AG10803 (cell line): ENCODE measurements around the gene IMPA2.
A peak's percentile ranks its signal among the peaks of the same experiment; 100 is the strongest.

ENCODE experiments used
- DNase-seq: peaks from one replicate; pipeline ENCODE4 v3.0.0; 2010; ENCODE audit warnings: low read depth
- H3K4me3 ChIP-seq: 2 replicates; pipeline ENCODE4 v1.5.1; 2011; ENCODE audit warnings: mild to moderate bottlenecking, low read length, control low read depth
- TF ChIP-seq, protein P1 (sequence below): conservative IDR thresholded peaks from 2 replicates; pipeline ENCODE4 v1.5.1; 2011; ENCODE audit warnings: mild to moderate bottlenecking, low read length, control low read depth, inconsistent platforms

The IMPA2 gene

DNA sequence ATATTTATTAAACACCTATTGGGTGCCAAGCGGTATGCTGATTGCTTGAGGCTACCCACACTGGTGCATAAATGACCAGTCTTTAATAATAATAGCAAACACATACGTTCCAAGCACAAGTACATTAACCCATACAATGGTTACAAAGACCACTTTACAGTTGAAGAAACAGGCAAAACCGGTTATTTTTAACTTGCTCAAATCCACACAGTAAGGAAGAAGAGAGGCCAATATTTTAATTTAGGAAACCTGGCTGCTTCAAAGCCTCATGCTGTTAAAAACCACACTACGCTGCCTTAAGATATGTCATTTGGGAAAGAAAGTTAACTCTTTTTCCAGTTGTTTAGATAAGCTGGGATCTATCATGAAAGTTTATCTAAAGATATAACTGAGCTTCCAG is 2.4 kb upstream of the IMPA2 start:
- TF ChIP-seq, protein P1, sequence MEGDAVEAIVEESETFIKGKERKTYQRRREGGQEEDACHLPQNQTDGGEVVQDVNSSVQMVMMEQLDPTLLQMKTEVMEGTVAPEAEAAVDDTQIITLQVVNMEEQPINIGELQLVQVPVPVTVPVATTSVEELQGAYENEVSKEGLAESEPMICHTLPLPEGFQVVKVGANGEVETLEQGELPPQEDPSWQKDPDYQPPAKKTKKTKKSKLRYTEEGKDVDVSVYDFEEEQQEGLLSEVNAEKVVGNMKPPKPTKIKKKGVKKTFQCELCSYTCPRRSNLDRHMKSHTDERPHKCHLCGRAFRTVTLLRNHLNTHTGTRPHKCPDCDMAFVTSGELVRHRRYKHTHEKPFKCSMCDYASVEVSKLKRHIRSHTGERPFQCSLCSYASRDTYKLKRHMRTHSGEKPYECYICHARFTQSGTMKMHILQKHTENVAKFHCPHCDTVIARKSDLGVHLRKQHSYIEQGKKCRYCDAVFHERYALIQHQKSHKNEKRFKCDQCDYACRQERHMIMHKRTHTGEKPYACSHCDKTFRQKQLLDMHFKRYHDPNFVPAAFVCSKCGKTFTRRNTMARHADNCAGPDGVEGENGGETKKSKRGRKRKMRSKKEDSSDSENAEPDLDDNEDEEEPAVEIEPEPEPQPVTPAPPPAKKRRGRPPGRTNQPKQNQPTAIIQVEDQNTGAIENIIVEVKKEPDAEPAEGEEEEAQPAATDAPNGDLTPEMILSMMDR: no peak
- no peak for DNase-seq
- no peak overlapping the region for H3K4me3 ChIP-seq

DNA sequence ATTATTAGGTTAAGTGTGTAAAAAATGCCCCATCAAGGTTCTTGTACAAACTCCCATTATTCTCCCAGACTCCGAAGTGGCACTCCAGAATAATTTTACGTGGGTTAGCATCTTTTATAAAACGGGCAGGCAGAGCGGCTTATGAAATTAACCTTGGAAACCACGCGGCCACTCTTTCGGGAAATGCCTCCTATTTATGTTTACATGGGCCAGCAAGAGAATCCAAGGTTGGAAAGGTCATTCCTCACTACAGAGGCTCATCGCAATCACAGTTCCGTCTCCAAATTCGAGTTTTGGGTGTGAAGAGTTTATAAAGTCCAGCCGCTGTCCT is 1.2 kb upstream of the IMPA2 start:
- DNase-seq: no peak
- TF ChIP-seq, protein P1: no peak
- peak overlapping the region; percentile 62 for H3K4me3 ChIP-seq

DNA sequence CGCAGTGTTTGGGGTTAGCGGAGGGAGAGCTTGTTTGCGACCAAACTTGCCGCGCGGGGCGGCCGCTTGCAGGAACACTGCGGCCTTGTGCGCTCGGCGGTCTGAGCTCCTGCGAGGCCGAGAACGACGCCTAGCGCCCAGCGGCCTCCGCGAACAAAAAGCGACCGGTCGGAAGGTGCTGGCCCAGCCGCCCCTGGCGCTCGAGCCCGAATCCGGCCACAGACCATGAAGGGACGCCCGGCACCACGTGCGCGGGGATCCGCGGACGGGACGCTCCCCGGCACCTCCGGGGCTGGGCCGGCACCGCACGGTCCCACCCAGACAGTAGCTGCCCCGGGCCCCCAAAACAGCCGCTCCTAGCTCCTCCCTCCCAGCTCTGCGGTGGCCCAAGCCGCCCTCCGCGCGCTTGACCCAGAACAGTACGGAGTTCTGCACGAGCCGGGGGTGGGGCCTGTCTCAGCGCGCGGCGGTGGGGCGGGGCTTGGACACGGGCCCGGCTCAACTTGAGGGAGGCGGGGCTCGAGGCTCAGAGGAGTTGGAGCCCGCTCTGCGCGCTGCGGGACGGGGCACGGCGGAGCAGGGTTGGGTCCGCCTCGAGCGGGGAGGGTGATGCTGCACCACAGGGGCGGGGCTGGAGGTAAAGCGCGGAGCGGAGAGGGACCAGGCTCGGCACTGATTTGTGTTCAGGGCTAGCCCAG is 664 bp upstream of the IMPA2 start:
- H3K4me3 ChIP-seq: peak overlapping the region; percentile 62
- DNase-seq: peak; percentile 96
- TF ChIP-seq, protein P1: peak; percentile 22

DNA sequence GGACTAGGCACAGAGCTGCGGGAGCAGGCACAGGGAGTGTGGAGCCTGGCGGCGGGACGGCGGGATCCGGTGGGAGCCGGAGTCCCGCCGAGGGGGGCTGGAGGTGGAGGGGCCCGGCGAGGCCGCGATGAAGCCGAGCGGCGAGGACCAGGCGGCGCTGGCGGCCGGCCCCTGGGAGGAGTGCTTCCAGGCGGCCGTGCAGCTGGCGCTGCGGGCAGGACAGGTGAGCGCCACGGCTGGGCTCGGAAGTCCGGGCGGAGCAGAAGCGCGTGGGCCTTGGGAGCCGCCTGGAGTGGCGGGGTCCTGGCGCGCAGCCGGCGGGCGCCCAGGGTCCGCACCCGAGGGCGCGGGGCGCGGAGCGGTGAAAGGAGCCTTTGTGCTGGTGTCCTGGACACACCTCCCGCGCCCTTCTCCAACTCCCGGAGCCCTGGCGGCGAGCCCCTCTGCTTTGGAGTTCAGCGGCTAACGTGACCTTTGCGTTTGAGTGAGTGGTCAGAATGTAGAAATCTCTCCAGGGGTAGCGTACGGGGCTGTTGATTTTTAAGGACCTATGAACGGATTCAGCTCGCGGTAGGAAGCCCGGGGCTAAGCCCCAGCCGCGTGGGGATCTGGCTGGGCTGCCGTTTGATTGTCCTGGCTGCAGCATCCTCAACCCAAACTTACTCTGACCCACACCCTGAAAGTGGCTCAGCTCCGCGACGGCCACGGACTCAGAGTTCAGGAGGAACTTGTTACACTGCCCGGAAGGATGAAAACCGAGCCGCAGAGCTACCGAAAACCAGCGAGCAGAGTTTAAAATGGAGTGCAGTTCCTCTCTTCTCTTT is 448 bp downstream of the IMPA2 start:
- peak; percentile 13 for DNase-seq
- H3K4me3 ChIP-seq: peak overlapping the region; percentile 62
- TF ChIP-seq, protein P1: no peak

DNA sequence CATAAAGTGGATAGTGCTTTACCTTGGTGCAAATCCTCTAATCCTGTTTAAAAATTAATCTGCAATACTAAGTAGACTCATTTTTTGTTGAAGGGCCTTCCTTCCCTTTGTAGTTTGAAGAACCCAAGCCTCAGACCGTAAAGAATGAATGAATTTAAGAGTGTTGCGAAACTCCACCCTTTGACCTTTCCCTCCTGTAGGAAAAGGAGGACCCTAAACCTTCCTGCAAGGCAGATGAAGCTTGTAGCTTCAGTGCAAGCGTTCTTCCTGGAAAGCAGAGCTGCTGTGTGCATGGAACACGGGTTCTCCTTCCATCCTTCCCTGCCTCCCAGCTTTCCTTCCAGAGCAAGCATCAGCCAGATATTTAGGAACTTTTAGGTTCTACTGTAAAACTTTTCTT is 1.7 kb downstream of the IMPA2 start:
- H3K4me3 ChIP-seq: no peak overlapping the region
- TF ChIP-seq, protein P1: no peak
- no peak for DNase-seq

DNA sequence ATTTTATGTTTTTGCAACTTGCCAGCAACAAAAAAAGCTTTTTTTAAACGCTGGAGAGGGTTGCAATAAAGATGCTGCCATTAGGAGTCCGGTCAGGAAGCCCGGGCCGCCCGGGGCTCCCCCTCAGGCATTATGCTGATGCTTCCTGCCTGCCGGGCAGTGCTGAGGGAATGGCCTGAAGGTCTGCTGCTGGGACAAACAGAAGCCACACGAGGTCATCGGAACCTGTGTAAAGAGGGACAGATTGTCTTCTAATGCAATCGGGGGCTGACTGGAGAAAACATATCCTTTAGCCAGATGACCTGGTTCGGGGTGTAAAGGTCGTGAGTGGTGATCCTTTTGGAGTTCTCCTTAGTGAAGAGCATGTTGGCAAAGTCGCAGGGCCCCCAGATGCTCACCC is 2.3 kb downstream of the IMPA2 start:
- no peak overlapping the region for H3K4me3 ChIP-seq
- no peak for DNase-seq

More for the DNA sequence above, 2.3 kb downstream of the IMPA2 start:
- TF ChIP-seq, protein P1: no peak
